Sigmoid colon (tissue), 7 donors: Measurements from ENCODE around the gene FARP2. TPM values are rescaled to one million over a fixed set of nuclear protein-coding genes. Genes with fewer than 3 reads are reported as not detected.

ENCODE experiments used
- DNase-seq: peaks from one replicate; pipeline ENCODE4 v3.0.0-alpha.2; 2019
- H3K27ac ChIP-seq, 4 donors: fragments of 200-600 bp; sonication (generic); one replicate each; pipeline ENCODE4 v1.5.1; 2016 to 2019; ENCODE audit warnings: mild to moderate bottlenecking in 1 of 4
- H3K27me3 ChIP-seq, 3 donors: fragments of 200-600 bp; sonication (generic); one replicate each; pipeline ENCODE4 v1.5.1; 2019; ENCODE audit warnings: mild to moderate bottlenecking in 1 of 3
- H3K36me3 ChIP-seq, 4 donors: fragments of 200-600 bp; sonication (generic); one replicate each; pipeline ENCODE4 v1.5.1; 2016 to 2019
- H3K4me1 ChIP-seq, 4 donors: fragments of 200-600 bp; sonication (generic); one replicate each; pipeline ENCODE4 v1.5.1; 2017 to 2019
- H3K4me3 ChIP-seq, 4 donors: fragments of 200-600 bp; sonication (generic); one replicate each; pipeline ENCODE4 v1.5.1; 2017 to 2019; ENCODE audit warnings: mild to moderate bottlenecking in 2 of 4, moderate library complexity in 1 of 4
- H3K9me3 ChIP-seq, 4 donors: fragments of 200-600 bp in 3 of 4; sonication (generic) in 3 of 4; one replicate each; pipeline versions ENCODE4 v1.5.1 to v1.6.1; 2013 to 2019
- EP300 ChIP-seq, 4 donors: sonication (generic); formaldehyde crosslinking; IDR thresholded peaks; one replicate each; pipeline ENCODE4 v1.6.1; 2017; ENCODE audit warnings: antibody characterized with exemption in 4 of 4
- POLR2A ChIP-seq, 2 donors: fragments of 450-650 bp; IDR thresholded peaks; one replicate each; pipeline ENCODE4 v1.6.1; 2016; ENCODE audit warnings: antibody characterized with exemption in 2 of 2, mild to moderate bottlenecking in 2 of 2, moderate library complexity in 2 of 2
- POLR2AphosphoS5 ChIP-seq, 4 donors: sonication (generic); formaldehyde crosslinking; IDR thresholded peaks; one replicate each; pipeline ENCODE4 v1.6.1; 2017; ENCODE audit warnings: antibody characterized with exemption in 4 of 4
- WGBS, 2 donors: extraction: QIAGEN DNeasy Blood & Tissue Kit; methylation state at CpG; one replicate each; pipeline ENCODE4 v1.1.7; 2013; 5-methylcytosine and 5-hydroxymethylcytosine counted together
- intact Hi-C: fragments of 100-400 bp; cut with DNase I; formaldehyde crosslinking; loops from one replicate; pipeline ENCODE4 v1.15.1; 2023
- polyA plus RNA-seq, 3 donors: library from polyadenylated mRNA; stranded (reverse); fragments of 200-250 nt; gene quantifications; one replicate each; pipeline ENCODE4 v1.2.3, GENCODE V29; 2013
- total RNA-seq, 4 donors: library from RNA; depleted of rRNA; stranded (reverse); fragments of >200 nt; gene quantifications; one replicate each; pipeline ENCODE4 v1.1.0, GENCODE V29; 2016
- TF ChIP-seq, protein P1 (sequence below), 4 experiments: fragments of 450-650 bp in 3 of 4; fragments of 200-600 bp in 1 of 4; IDR thresholded peaks; one replicate each; pipeline ENCODE4 v1.5.1; 2016 to 2019; ENCODE audit warnings: antibody characterized with exemption in 4 of 4, mild to moderate bottlenecking in 3 of 4, moderate library complexity in 2 of 4
- donor health status: healthy with polysubstance abuse.
- donor health status: Bipolar disorder and iron deficiency.
- donor health status: healthy.

Gene FARP2
- total and polyA plus RNA-seq, 7 donors: 19.3 to 41.6 (median 28.5) TPM

DNA sequence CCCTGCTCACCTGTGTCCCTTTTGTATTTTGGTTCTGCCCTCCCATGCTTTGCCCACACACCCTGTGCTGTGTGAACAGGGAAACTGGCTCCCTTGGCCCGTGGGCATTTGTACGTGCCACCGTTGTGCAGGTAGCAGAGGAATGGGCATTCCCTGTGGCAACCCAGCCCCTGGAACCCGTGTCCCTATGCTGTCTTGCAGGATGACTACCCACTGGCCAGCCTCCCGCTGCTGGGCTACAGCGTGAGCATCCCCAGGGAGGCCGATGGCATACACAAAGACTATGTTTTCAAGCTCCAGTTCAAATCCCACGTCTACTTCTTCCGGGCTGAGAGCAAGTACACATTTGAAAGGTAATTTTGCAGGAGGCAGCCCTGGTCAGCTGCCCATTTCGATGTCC lies 137.0 kb downstream of the FARP2 start:
- intact Hi-C loops: no loop called here
- H3K27me3 ChIP-seq: no peaks in the 10 kb centered on the region
- DNase-seq: no peak
- H3K27ac ChIP-seq: no peak overlapping the region
- 92 to 95% methylated on average over 10 of the region's 10 CpGs for WGBS, 2 donors
- H3K4me1 ChIP-seq: no peaks in the 10 kb centered on the region
- TF ChIP-seq EP300 (IDR thresholded peaks at IDR 0.05) (no peak), POLR2A (IDR thresholded peaks at IDR 0.05) (no peak), POLR2AphosphoS5 (IDR thresholded peaks at IDR 0.05) (no peak)
- TF ChIP-seq, protein P1, sequence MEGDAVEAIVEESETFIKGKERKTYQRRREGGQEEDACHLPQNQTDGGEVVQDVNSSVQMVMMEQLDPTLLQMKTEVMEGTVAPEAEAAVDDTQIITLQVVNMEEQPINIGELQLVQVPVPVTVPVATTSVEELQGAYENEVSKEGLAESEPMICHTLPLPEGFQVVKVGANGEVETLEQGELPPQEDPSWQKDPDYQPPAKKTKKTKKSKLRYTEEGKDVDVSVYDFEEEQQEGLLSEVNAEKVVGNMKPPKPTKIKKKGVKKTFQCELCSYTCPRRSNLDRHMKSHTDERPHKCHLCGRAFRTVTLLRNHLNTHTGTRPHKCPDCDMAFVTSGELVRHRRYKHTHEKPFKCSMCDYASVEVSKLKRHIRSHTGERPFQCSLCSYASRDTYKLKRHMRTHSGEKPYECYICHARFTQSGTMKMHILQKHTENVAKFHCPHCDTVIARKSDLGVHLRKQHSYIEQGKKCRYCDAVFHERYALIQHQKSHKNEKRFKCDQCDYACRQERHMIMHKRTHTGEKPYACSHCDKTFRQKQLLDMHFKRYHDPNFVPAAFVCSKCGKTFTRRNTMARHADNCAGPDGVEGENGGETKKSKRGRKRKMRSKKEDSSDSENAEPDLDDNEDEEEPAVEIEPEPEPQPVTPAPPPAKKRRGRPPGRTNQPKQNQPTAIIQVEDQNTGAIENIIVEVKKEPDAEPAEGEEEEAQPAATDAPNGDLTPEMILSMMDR (IDR thresholded peaks at IDR 0.05): no peak
- H3K9me3 ChIP-seq: no peaks in the 10 kb centered on the region
- peaks cover 0 to 63% (median 38%) of the 10 kb centered on the region in 4 donors for H3K36me3 ChIP-seq
- no peak overlapping the region for H3K4me3 ChIP-seq

DNA sequence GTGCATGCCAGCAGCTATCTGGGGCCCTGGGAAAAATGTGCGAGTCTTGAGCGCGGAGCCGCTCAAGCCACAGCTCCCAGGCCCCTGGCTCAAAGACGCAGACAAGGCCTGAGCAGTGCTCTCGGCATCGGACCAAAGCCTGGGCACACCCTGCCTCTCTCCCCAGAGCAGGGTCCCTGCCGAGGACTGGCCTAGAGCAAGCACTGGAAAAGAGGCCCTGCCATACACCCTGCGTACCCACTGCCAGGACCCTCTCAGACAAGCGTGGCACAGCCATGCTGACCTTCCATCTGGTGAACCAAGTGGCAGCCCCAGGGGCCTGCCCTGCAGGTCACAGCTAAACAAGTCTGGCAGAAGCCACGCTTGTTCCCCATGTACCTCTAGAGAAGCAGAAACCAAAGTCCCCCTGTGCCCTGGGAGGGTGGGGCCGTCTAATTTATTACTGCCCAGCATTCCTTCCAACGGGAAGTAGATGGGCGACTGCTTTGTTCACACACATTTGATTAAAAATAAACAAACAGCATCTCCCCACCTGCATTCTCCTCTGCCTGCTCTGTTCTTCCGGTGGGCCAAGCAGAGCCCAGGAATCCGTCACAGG lies 138.3 kb downstream of the FARP2 start:
- no peak overlapping the region for H3K27ac ChIP-seq
- H3K9me3 ChIP-seq: no peaks in the 10 kb centered on the region
- TF ChIP-seq EP300 (IDR thresholded peaks at IDR 0.05): no peak
- no peak for TF ChIP-seq POLR2A (IDR thresholded peaks at IDR 0.05)
- TF ChIP-seq, protein P1 (IDR thresholded peaks at IDR 0.05): no peak
- TF ChIP-seq POLR2AphosphoS5 (IDR thresholded peaks at IDR 0.05): no peak
- no peaks in the 10 kb centered on the region for H3K27me3 ChIP-seq
- intact Hi-C loops: no loop called here
- H3K4me3 ChIP-seq: no peak overlapping the region
- 55 to 76% methylated on average over 16 of the region's 16 CpGs for WGBS, 2 donors
- H3K36me3 ChIP-seq: peaks cover 0 to 76% (median 44%) of the 10 kb centered on the region in 4 donors
- H3K4me1 ChIP-seq: no peaks in the 10 kb centered on the region
- no peak for DNase-seq

DNA sequence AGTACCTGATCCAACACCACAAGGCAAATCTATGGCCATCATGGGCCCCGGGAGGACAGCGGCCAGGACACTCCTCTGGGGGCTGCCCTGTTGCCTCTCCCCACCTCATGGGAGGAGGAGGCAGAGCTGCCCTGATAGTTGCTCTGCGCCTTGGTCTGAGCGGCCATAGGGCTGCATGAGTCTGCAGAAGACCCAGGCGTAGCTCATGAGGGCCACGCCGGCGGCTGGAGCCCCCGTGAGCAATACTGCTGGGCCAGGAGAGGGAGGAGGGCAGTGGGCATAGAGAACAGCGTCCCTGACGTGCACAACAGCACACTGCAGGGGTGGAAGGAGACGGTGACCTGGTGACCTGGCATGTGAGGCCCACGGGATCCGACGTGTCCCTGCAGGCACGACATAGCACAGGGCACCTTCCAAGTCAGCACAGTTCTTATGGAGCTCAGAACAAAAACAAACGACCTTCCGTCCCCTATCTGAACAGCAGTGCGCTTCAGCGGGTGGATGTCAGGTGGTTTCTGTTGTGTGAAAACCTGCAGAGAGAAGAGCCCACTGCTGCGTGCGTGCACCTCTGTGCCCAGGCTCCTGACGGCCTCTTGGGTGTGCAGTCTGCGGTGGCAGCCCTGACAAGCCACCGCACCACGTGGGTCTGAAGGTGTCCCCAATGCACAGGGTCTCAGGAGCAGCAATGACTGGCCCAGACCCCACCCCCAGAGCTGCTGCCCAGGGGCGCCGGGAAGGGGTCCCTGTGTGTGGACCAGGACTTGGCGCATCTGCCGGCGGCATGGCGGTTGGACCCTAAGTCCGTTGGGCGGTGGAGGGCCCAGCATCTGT lies 139.3 kb downstream of the FARP2 start:
- Histone ChIP-seq H3K4me1 (no peaks in the 10 kb centered on the region), H3K9me3 (no peaks in the 10 kb centered on the region), H3K36me3 (peaks cover 0 to 75% (median 42%) of the 10 kb centered on the region in 4 donors), H3K27ac (no peak overlapping the region), H3K27me3 (no peaks in the 10 kb centered on the region), H3K4me3 (no peak overlapping the region)
- TF ChIP-seq POLR2A (IDR thresholded peaks at IDR 0.05): no peak
- TF ChIP-seq EP300 (IDR thresholded peaks at IDR 0.05): no peak
- no peak for TF ChIP-seq POLR2AphosphoS5 (IDR thresholded peaks at IDR 0.05)
- TF ChIP-seq, protein P1 (IDR thresholded peaks at IDR 0.05): no peak
- no peak for DNase-seq
- WGBS, 2 donors: 83 to 88% methylated on average over 34 of the region's 34 CpGs
- intact Hi-C loops: no loop called here

DNA sequence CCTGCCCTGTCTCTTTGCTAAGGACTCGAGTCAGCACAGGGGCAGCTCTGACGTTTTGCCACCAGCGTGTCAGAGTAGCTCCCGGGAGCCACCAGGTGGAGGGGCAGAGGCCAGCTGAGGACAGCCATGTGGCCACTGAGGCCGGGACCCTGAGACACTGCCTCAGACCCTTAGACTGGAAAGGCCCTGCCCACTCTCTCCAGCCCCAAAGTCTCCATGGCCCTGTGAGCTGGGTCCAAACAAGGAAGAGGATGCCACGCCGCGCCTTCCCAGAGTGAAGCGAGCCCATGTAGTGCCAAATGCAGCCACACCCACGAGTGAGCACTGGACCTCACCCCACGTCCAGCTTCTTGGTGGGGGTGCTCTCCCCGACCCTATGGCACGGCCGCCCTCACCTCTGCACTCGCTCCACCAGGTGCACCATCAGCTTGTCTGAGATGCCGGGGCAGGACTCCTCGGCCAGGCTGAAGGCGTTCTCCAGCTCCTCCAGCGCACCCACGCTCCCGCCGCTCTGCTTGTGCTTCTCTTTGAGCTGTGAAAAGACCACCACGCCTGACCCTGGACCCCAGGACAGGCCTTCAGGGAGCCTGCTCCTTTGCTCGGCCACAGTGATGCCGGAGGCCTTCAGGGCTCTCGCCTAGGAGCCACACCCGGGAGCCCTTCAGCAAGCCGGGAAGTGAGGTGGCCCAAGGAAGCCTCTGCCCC lies 140.1 kb downstream of the FARP2 start:
- Histone ChIP-seq H3K4me1 (no peaks in the 10 kb centered on the region), H3K27me3 (no peaks in the 10 kb centered on the region), H3K4me3 (no peak overlapping the region), H3K27ac (no peak overlapping the region), H3K9me3 (no peaks in the 10 kb centered on the region), H3K36me3 (peaks cover 0 to 79% (median 44%) of the 10 kb centered on the region in 4 donors)
- DNase-seq: no peak
- 80 to 91% methylated on average over 28 of the region's 28 CpGs for WGBS, 2 donors
- intact Hi-C loops: no loop called here
- TF ChIP-seq POLR2AphosphoS5 (IDR thresholded peaks at IDR 0.05) (no peak), EP300 (IDR thresholded peaks at IDR 0.05) (no peak), POLR2A (IDR thresholded peaks at IDR 0.05) (no peak)
- TF ChIP-seq, protein P1 (IDR thresholded peaks at IDR 0.05): no peak
